ENCODE data around the gene TDRD10. TPM values are rescaled to one million over a fixed set of nuclear protein-coding genes. Genes with fewer than 3 reads are reported as not detected.

The TDRD10 gene
- total and polyA plus RNA-seq, 2 of the 8 experiments (the other 6 are each of a cell fraction or from before 2014, with no cell fraction given) = 0.15 to 0.27 TPM

- DNase-seq (ENCODE audit: low read depth in 1 of 2, low spot score in 2 of 2) = no peak
- Histone ChIP-seq H3K23me2 (ENCODE audit: low read depth, low read length) (no peaks in the 10 kb centered on the region), H3K18ac (ENCODE audit: extremely low read depth, low read length) (no peak overlapping the region), H3K79me2 (ENCODE audit: control insufficient read depth in 1 of 2, insufficient read depth in 2 of 2, low read length in 2 of 2) (no peaks in the 10 kb centered on the region), H3K14ac (ENCODE audit: insufficient read length) (no peak overlapping the region), H3K27ac (ENCODE audit: low read depth, low read length) (no peak overlapping the region), H3K9me3 (ENCODE audit: insufficient read depth in 2 of 2, low read depth in 1 of 2, low read length in 1 of 2) (no peaks in the 10 kb centered on the region), H4K5ac (ENCODE audit: insufficient read length, low read depth, low read length) (no peak overlapping the region), H4K8ac (ENCODE audit: extremely low read depth, insufficient read depth, low read length) (no peak overlapping the region), H3K4me2 (ENCODE audit: insufficient read depth in 1 of 2, low read depth in 2 of 2, low read length in 2 of 2) (no peak overlapping the region), H2BK15ac (ENCODE audit: low read length) (no peak overlapping the region), H4K20me1 (replicated peaks in 1 of 2; ENCODE audit: control insufficient read depth in 1 of 2, insufficient read depth in 2 of 2, low read length in 2 of 2) (no peaks in the 10 kb centered on the region), H3K4me3 (ENCODE audit: extremely low read depth in 1 of 4, insufficient read depth in 2 of 4, low read depth in 3 of 4, low read length in 4 of 4) (no peak overlapping the region), H3K79me1 (ENCODE audit: low read depth, low read length) (no peaks in the 10 kb centered on the region), H3K23ac (ENCODE audit: insufficient read length) (no peak overlapping the region), H2BK5ac (ENCODE audit: low read depth, low read length) (no peak overlapping the region), H3K36me3 (ENCODE audit: control insufficient read depth in 2 of 4, insufficient read depth in 4 of 4, low read length in 3 of 4) (no peaks in the 10 kb centered on the region), H4K91ac (replicated peaks; ENCODE audit: insufficient read length, low read length) (no peak overlapping the region), H2AFZ (ENCODE audit: low read length) (no peak overlapping the region), H2AK5ac (ENCODE audit: low read depth, low read length) (no peak overlapping the region), H3K9ac (replicated peaks in 1 of 4; ENCODE audit: extremely low read depth in 1 of 4, low read depth in 3 of 4, low read length in 3 of 4) (no peak overlapping the region), H2BK20ac (ENCODE audit: low read length) (no peak overlapping the region), H3K4ac (replicated peaks; ENCODE audit: insufficient read length, low read depth, low read length) (no peak overlapping the region), H2BK12ac (ENCODE audit: low read depth, low read length) (no peak overlapping the region), H3K27me3 (replicated peaks in 1 of 4; ENCODE audit: control insufficient read depth in 3 of 4, extremely low read depth in 1 of 4, insufficient read depth in 3 of 4, low read length in 3 of 4) (no peaks in the 10 kb centered on the region), H3K56ac (replicated peaks; ENCODE audit: insufficient read length, low read depth, low read length) (no peak overlapping the region), H3K4me1 (replicated peaks in 1 of 4; ENCODE audit: control insufficient read depth in 3 of 4, insufficient read depth in 4 of 4, low read length in 3 of 4) (no peaks in the 10 kb centered on the region), H2BK120ac (replicated peaks; ENCODE audit: low read depth, low read length) (no peak overlapping the region)
- 94% methylated on average over 2 of the region's 2 CpGs; no CpG with 5 or more reads in 1 of the 2 experiments for WGBS, 2 experiments (ENCODE audit: extremely low coverage in 1 of 2, insufficient coverage in 1 of 2, insufficient read length in 1 of 2, insufficient replicate concordance in 2 of 2, low coverage in 1 of 2, low lambda C conversion rate in 2 of 2, missing lambda C conversion rate in 1 of 2)
- ChIA-PET CTCF (ENCODE audit: partially characterized antibody) (interaction anchor here (0.6 to 1.4 kb wide), 3 partner anchors 29 to 79 kb away, joined by 3 read pairs; no protein-coding TSS in a partner anchor), POLR2A (ENCODE audit: partially characterized antibody) (no interaction called here)
- FAIRE-seq = no peak
- TF ChIP-seq RFX5 (IDR thresholded peaks at IDR 0.05; ENCODE audit: borderline replicate concordance, low read depth, low read length) = no peak
- TF ChIP-seq USF2 (IDR thresholded peaks at IDR 0.05; ENCODE audit: low read length) = no peak
- TF ChIP-seq SRF (IDR thresholded peaks at IDR 0.05; ENCODE audit: low read depth, low read length) = no peak
- TF ChIP-seq KDM4A (IDR thresholded peaks at IDR 0.05; ENCODE audit: low read depth, low read length, severe bottlenecking) = no peak
- no peak for TF ChIP-seq SIRT6 (IDR thresholded peaks at IDR 0.05; ENCODE audit: low read length)
- no peak for TF ChIP-seq JUN (IDR thresholded peaks at IDR 0.05; ENCODE audit: low read depth, low read length)
- no peak for TF ChIP-seq EGR1 (IDR thresholded peaks at IDR 0.05; ENCODE audit: borderline replicate concordance, low read depth, low read length)
- TF ChIP-seq RAD21 (IDR thresholded peaks at IDR 0.05 in 1 of 2, conservative IDR thresholded peaks at IDR 0.05 in 1 of 2; ENCODE audit: low read depth in 2 of 2, low read length in 2 of 2) = no peak
- no peak for TF ChIP-seq SP2 (IDR thresholded peaks at IDR 0.05; ENCODE audit: low read length)
- no peak for TF ChIP-seq POLR2AphosphoS5 (IDR thresholded peaks at IDR 0.05; ENCODE audit: low read depth, low read length)
- no peak for TF ChIP-seq KDM1A (IDR thresholded peaks at IDR 0.05; ENCODE audit: borderline replicate concordance, low read length)
- TF ChIP-seq SAP30 (IDR thresholded peaks at IDR 0.05; ENCODE audit: insufficient read depth, insufficient replicate concordance, low read length) = no peak
- no peak for TF ChIP-seq BRCA1 (IDR thresholded peaks at IDR 0.05; ENCODE audit: low read depth, low read length)
- TF ChIP-seq NRF1 (IDR thresholded peaks at IDR 0.05; ENCODE audit: low read depth, low read length) = no peak
Observed at GRCh38 chr1:154471304-154471703, 30.7 kb upstream of the TDRD10 start.

Data from H1 (cell line).